Esophagus (tissue), 2 donors: ENCODE results near the gene TM2D3. TPM values are rescaled to one million over a fixed set of nuclear protein-coding genes. Genes with fewer than 3 reads are reported as not detected.

Experiments
- H3K27ac ChIP-seq, 2 donors: one replicate each; pipeline ENCODE4 v1.5.1; 2013; ENCODE audit warnings: low read depth in 2 of 2, mild to moderate bottlenecking in 2 of 2, inconsistent platforms in 1 of 2, low read length in 1 of 2, moderate library complexity in 1 of 2
- H3K27me3 ChIP-seq, 2 donors: one replicate each; pipeline ENCODE4 v1.6.1; 2013; ENCODE audit warnings: low read length in 2 of 2, control low read depth in 1 of 2, mild to moderate bottlenecking in 1 of 2; ENCODE audit not compliant: insufficient read depth in 2 of 2, control insufficient read depth in 1 of 2
- H3K36me3 ChIP-seq, 2 donors: one replicate each; pipeline ENCODE4 v1.6.1; 2013; ENCODE audit warnings: low read length in 1 of 2; ENCODE audit not compliant: control insufficient read depth in 2 of 2, insufficient read depth in 2 of 2
- H3K4me1 ChIP-seq, 2 donors: one replicate each; pipeline ENCODE4 v1.6.1; 2013; ENCODE audit warnings: low read length in 1 of 2; ENCODE audit not compliant: control insufficient read depth in 2 of 2, insufficient read depth in 2 of 2
- H3K4me3 ChIP-seq, 2 donors: one replicate each; pipeline ENCODE4 v1.5.1; 2013; ENCODE audit warnings: low read length in 2 of 2, mild to moderate bottlenecking in 2 of 2, low read depth in 1 of 2, moderate library complexity in 1 of 2
- H3K9me3 ChIP-seq, 2 donors: one replicate each; pipeline ENCODE4 v1.6.1; 2013; ENCODE audit warnings: mild to moderate bottlenecking in 2 of 2, low read depth in 1 of 2, low read length in 1 of 2, moderate library complexity in 1 of 2; ENCODE audit not compliant: control insufficient read depth in 2 of 2, insufficient read depth in 1 of 2
- WGBS, 2 donors: extraction: QIAGEN DNeasy Blood & Tissue Kit; methylation state at CpG; one replicate each; pipeline ENCODE4 v1.1.7; 2013; 5-methylcytosine and 5-hydroxymethylcytosine counted together
- polyA plus RNA-seq, 2 donors: library from polyadenylated mRNA; stranded (reverse); fragments of 200-250 nt; gene quantifications; one replicate each; pipeline ENCODE4 v1.2.3, GENCODE V29; 2013
- donor health status: healthy with polysubstance abuse.
- donor health status: Bipolar disorder and iron deficiency.

The TM2D3 gene
- polyA plus RNA-seq, 2 donors, result 19.0 to 21.2 TPM

- 45 to 72% methylated on average over 1 of the region's 1 CpG for WGBS, 2 donors
- peaks cover 6 to 11% of the 10 kb centered on the region in 2 donors for H3K36me3 ChIP-seq
- H3K27ac ChIP-seq, result no peak overlapping the region
- no peaks in the 10 kb centered on the region for H3K4me1 ChIP-seq
- H3K27me3 ChIP-seq, result no peaks in the 10 kb centered on the region
- H3K9me3 ChIP-seq, result no peaks in the 10 kb centered on the region
- no peak overlapping the region for H3K4me3 ChIP-seq
Observed at GRCh38 chr15:101684384-101684783, 32.2 kb upstream of the TM2D3 start.

- 78 to 92% methylated on average over 2 of the region's 2 CpGs for WGBS, 2 donors
- H3K27me3 ChIP-seq, result no peaks in the 10 kb centered on the region
- H3K27ac ChIP-seq, result no peak overlapping the region
- no peak overlapping the region for H3K4me3 ChIP-seq
- H3K36me3 ChIP-seq, result peaks cover 2 to 10% of the 10 kb centered on the region in 2 donors
- no peaks in the 10 kb centered on the region for H3K9me3 ChIP-seq
- no peaks in the 10 kb centered on the region for H3K4me1 ChIP-seq
Observed at GRCh38 chr15:101679806-101680205, 27.6 kb upstream of the TM2D3 start.

GRCh38 chr15:101676921-101677329 is 24.7 kb upstream of the TM2D3 start:
- Histone ChIP-seq H3K27ac (no peak overlapping the region), H3K4me3 (no peak overlapping the region), H3K9me3 (no peaks in the 10 kb centered on the region), H3K27me3 (no peaks in the 10 kb centered on the region), H3K36me3 (peaks cover 0 to 10% of the 10 kb centered on the region in 2 donors), H3K4me1 (no peaks in the 10 kb centered on the region)
- 76 to 85% methylated on average over 4 of the region's 4 CpGs for WGBS, 2 donors

GRCh38 chr15:101675796-101676582 is 23.8 kb upstream of the TM2D3 start:
- Histone ChIP-seq H3K4me3 (no peak overlapping the region), H3K36me3 (peaks cover 0 to 5% of the 10 kb centered on the region in 2 donors), H3K4me1 (no peaks in the 10 kb centered on the region), H3K27me3 (no peaks in the 10 kb centered on the region), H3K9me3 (no peaks in the 10 kb centered on the region), H3K27ac (no peak overlapping the region)
- 78 to 79% methylated on average over 16 of the region's 16 CpGs for WGBS, 2 donors

GRCh38 chr15:101675015-101675414 is 22.8 kb upstream of the TM2D3 start:
- Histone ChIP-seq H3K4me1 (no peaks in the 10 kb centered on the region), H3K4me3 (no peak overlapping the region), H3K27me3 (no peaks in the 10 kb centered on the region), H3K9me3 (no peaks in the 10 kb centered on the region), H3K36me3 (peaks cover 2 to 5% of the 10 kb centered on the region in 2 donors), H3K27ac (no peak overlapping the region)
- WGBS, 2 donors, result 79 to 85% methylated on average over 5 of the region's 5 CpGs

- Histone ChIP-seq H3K27me3 (no peaks in the 10 kb centered on the region), H3K9me3 (no peaks in the 10 kb centered on the region), H3K4me1 (no peaks in the 10 kb centered on the region), H3K36me3 (peaks cover 2 to 3% of the 10 kb centered on the region in 2 donors), H3K4me3 (no peak overlapping the region), H3K27ac (no peak overlapping the region)
- 81 to 84% methylated on average over 9 of the region's 9 CpGs for WGBS, 2 donors
Observed at GRCh38 chr15:101672298-101672697, 20.1 kb upstream of the TM2D3 start.

- 89 to 94% methylated on average over 3 of the region's 3 CpGs for WGBS, 2 donors
- Histone ChIP-seq H3K4me1 (no peaks in the 10 kb centered on the region), H3K27me3 (no peaks in the 10 kb centered on the region), H3K27ac (no peak overlapping the region), H3K36me3 (peaks cover 2 to 3% of the 10 kb centered on the region in 2 donors), H3K9me3 (no peaks in the 10 kb centered on the region), H3K4me3 (no peak overlapping the region)
Observed at GRCh38 chr15:101669744-101670143, 17.6 kb upstream of the TM2D3 start.

- no peak overlapping the region for H3K27ac ChIP-seq
- H3K9me3 ChIP-seq, result no peaks in the 10 kb centered on the region
- H3K4me3 ChIP-seq, result no peak overlapping the region
- 95 to 96% methylated on average over 1 of the region's 1 CpG for WGBS, 2 donors
- no peaks in the 10 kb centered on the region for H3K4me1 ChIP-seq
- H3K36me3 ChIP-seq, result peaks cover 2 to 3% of the 10 kb centered on the region in 2 donors
- no peaks in the 10 kb centered on the region for H3K27me3 ChIP-seq
Observed at GRCh38 chr15:101667881-101668280, 15.7 kb upstream of the TM2D3 start.

GRCh38 chr15:101664303-101664913 is 12.2 kb upstream of the TM2D3 start:
- Histone ChIP-seq H3K4me1 (no peaks in the 10 kb centered on the region), H3K27ac (no peak overlapping the region), H3K36me3 (peaks cover 5 to 10% of the 10 kb centered on the region in 2 donors), H3K9me3 (no peaks in the 10 kb centered on the region), H3K4me3 (no peak overlapping the region), H3K27me3 (no peaks in the 10 kb centered on the region)
- WGBS, 2 donors, result 80 to 83% methylated on average over 9 of the region's 9 CpGs

GRCh38 chr15:101662203-101662602 is 10.0 kb upstream of the TM2D3 start:
- H3K36me3 ChIP-seq, result peaks cover 5 to 10% of the 10 kb centered on the region in 2 donors
- WGBS, 2 donors, result 100% methylated on average over 1 of the region's 1 CpG

More at GRCh38 chr15:101662203-101662602, 10.0 kb upstream of the TM2D3 start:
- Histone ChIP-seq H3K4me1 (no peaks in the 10 kb centered on the region), H3K27me3 (no peaks in the 10 kb centered on the region), H3K4me3 (no peak overlapping the region), H3K27ac (no peak overlapping the region), H3K9me3 (no peaks in the 10 kb centered on the region)
